Measurements from ENCODE around the gene TATDN2. TPM values are rescaled to one million over a fixed set of nuclear protein-coding genes. Genes with fewer than 3 reads are reported as not detected.

The TATDN2 gene
- total and polyA plus RNA-seq, 9 of the 15 experiments (the other 6 are each of a cell fraction or from before 2014, with no cell fraction given), result 5.2 to 44.7 (median 25.8) TPM

DNA sequence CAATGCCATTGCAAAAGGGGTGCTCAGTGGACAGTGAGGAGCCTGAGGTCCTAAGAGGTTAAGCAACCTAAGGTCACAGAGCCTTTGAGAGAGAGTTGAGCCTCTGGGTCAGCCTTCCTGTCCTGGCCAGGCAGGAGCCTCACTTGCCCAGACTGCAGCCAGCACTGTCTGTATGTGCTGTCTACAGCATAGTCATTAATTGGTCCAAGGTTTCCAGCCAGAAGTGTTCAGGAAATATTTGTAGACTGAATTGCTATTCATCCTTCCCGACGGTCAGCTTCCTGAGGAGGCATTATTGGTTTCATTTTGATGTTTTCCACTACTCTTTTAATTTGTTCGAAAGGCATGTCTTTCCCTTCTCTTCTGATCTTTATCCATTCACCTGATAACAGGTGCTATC is 64.6 kb downstream of the TATDN2 start:
- H3K9me1 ChIP-seq (ENCODE audit: control insufficient read depth, insufficient read depth, low read length), result peaks cover 4% of the 10 kb centered on the region
- H3K4me3 ChIP-seq, result no peak overlapping the region
- no peak for DNase-seq (ENCODE audit: extremely low read depth in 1 of 4, low spot score in 3 of 4)
- no TSS peak for BruUV-seq (replicated peaks)
- H3K4me1 ChIP-seq (replicated peaks in 1 of 2; ENCODE audit: control insufficient read depth in 2 of 2, insufficient read depth in 2 of 2, low read length in 2 of 2), result peaks cover 0 to 5% of the 10 kb centered on the region in 2 experiments; a peak in 1 of 5 replicates
- no peak for TF ChIP-seq L3MBTL2 (IDR thresholded peaks at IDR 0.05)
- TF ChIP-seq, protein P1, sequence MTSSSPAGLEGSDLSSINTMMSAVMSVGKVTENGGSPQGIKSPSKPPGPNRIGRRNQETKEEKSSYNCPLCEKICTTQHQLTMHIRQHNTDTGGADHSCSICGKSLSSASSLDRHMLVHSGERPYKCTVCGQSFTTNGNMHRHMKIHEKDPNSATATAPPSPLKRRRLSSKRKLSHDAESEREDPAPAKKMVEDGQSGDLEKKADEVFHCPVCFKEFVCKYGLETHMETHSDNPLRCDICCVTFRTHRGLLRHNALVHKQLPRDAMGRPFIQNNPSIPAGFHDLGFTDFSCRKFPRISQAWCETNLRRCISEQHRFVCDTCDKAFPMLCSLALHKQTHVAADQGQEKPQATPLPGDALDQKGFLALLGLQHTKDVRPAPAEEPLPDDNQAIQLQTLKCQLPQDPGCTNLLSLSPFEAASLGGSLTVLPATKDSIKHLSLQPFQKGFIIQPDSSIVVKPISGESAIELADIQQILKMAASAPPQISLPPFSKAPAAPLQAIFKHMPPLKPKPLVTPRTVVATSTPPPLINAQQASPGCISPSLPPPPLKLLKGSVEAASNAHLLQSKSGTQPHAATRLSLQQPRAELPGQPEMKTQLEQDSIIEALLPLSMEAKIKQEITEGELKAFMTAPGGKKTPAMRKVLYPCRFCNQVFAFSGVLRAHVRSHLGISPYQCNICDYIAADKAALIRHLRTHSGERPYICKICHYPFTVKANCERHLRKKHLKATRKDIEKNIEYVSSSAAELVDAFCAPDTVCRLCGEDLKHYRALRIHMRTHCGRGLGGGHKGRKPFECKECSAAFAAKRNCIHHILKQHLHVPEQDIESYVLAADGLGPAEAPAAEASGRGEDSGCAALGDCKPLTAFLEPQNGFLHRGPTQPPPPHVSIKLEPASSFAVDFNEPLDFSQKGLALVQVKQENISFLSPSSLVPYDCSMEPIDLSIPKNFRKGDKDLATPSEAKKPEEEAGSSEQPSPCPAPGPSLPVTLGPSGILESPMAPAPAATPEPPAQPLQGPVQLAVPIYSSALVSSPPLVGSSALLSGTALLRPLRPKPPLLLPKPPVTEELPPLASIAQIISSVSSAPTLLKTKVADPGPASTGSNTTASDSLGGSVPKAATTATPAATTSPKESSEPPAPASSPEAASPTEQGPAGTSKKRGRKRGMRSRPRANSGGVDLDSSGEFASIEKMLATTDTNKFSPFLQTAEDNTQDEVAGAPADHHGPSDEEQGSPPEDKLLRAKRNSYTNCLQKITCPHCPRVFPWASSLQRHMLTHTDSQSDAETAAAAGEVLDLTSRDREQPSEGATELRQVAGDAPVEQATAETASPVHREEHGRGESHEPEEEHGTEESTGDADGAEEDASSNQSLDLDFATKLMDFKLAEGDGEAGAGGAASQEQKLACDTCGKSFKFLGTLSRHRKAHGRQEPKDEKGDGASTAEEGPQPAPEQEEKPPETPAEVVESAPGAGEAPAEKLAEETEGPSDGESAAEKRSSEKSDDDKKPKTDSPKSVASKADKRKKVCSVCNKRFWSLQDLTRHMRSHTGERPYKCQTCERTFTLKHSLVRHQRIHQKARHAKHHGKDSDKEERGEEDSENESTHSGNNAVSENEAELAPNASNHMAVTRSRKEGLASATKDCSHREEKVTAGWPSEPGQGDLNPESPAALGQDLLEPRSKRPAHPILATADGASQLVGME (CRISPR knock-in tag; IDR thresholded peaks at IDR 0.05), result no peak
- TF ChIP-seq HOXB6 (CRISPR knock-in tag; IDR thresholded peaks at IDR 0.05; ENCODE audit: borderline replicate concordance), result no peak
- TF ChIP-seq ZNF398 (CRISPR knock-in tag; IDR thresholded peaks at IDR 0.05), result no peak
- no peak for TF ChIP-seq KLF1 (tag; IDR thresholded peaks at IDR 0.05)
- no peak for TF ChIP-seq NFE2L1 (tag; IDR thresholded peaks at IDR 0.05; ENCODE audit: borderline replicate concordance, low read depth)
- TF ChIP-seq ZNF785 (CRISPR knock-in tag; IDR thresholded peaks at IDR 0.05), result no peak
- no peak for TF ChIP-seq JUNB (CRISPR knock-in tag; conservative IDR thresholded peaks at IDR 0.05)
- TF ChIP-seq, protein P2, sequence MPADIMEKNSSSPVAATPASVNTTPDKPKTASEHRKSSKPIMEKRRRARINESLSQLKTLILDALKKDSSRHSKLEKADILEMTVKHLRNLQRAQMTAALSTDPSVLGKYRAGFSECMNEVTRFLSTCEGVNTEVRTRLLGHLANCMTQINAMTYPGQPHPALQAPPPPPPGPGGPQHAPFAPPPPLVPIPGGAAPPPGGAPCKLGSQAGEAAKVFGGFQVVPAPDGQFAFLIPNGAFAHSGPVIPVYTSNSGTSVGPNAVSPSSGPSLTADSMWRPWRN (IDR thresholded peaks at IDR 0.05; ENCODE audit: low read depth), result no peak
- no peak for TF ChIP-seq CBFA2T2 (conservative IDR thresholded peaks at IDR 0.05)
- no peak overlapping the region for H3K27ac ChIP-seq (ENCODE audit: extremely low read depth, low read depth, low read length)
- intact Hi-C loops (cut with micrococcal nuclease), result no loop called here
- 71% methylated on average over 3 of the region's 3 CpGs for WGBS (ENCODE audit: insufficient coverage, low coverage, missing lambda C conversion rate)
- H2AFZ ChIP-seq (ENCODE audit: low read depth, low read length), result no peak overlapping the region
- no peak for FAIRE-seq
- peaks cover 8% of the 10 kb centered on the region; the same call in 2 of the 3 replicates for H3K79me2 ChIP-seq (ENCODE audit: control insufficient read depth, insufficient read depth, low read length)
- no peak for ATAC-seq
- peaks cover 94% of the 10 kb centered on the region for H3K36me3 ChIP-seq (ENCODE audit: control insufficient read depth, insufficient read depth, low read length)
- CTCF ChIA-PET (ENCODE audit: low intra/inter-chr PET ratio), result no interaction called here
- H3K4me2 ChIP-seq (ENCODE audit: insufficient read depth, low read length), result no peak overlapping the region
- POLR2A ChIA-PET, result interaction anchor here (0.8 to 3.0 kb wide), 4 partner anchors 8 to 176 kb away, joined by 3 to 24 read pairs (median 7); partner anchors contain the start of gene SEC13
- H3K9ac ChIP-seq (ENCODE audit: insufficient read depth in 1 of 2, low read depth in 2 of 2, low read length in 2 of 2), result no peak overlapping the region
- H3K9me3 ChIP-seq (replicated peaks; ENCODE audit: control insufficient read depth, insufficient read depth, low read depth, low read length), result no peaks in the 10 kb centered on the region
- peaks cover 5% of the 10 kb centered on the region; the same call in 1 of the 2 replicates for H4K20me1 ChIP-seq (replicated peaks; ENCODE audit: control insufficient read depth, insufficient read depth, low read length)
- in situ Hi-C loops (cut with MboI), result loop anchor here (25.0 kb wide), 1 partner anchor 801 kb away; no protein-coding TSS in a partner anchor
- no peaks in the 10 kb centered on the region for H3K27me3 ChIP-seq (ENCODE audit: control insufficient read depth in 2 of 2, insufficient read depth in 2 of 2, low read length in 2 of 2)

All from K562 (cell line).